OCI-LY3 (cell line): ENCODE measurements around the gene ANKRD35.

Source experiments
- H2AFZ ChIP-seq: fragments of 200-600, 300-600 bp; shearing (Covaris generic); 2 replicates; pipeline ENCODE4 v1.6.0; 2014; ENCODE audit warnings: antibody characterized with exemption, low read depth, low read length
- H3K27ac ChIP-seq: fragments of 200-600, 300-600 bp; sonication (generic); 2 replicates; pipeline ENCODE4 v1.5.1; 2014; ENCODE audit warnings: mild to moderate bottlenecking, low read length, moderate library complexity, mixed read lengths
- H3K27me3 ChIP-seq: fragments of 200-600, 300-600 bp; sonication (generic); 2 replicates; pipeline ENCODE4 v1.6.1; 2014; ENCODE audit warnings: low read depth, low read length, mixed read lengths
- H3K36me3 ChIP-seq: fragments of 200-600, 300-600 bp; sonication (generic); replicated peaks from 2 replicates; pipeline ENCODE3; 2014; ENCODE audit warnings: low read depth, low read length, mixed read lengths
- H3K4me1 ChIP-seq: fragments of 300-600, 200-600 bp; sonication (generic); 2 replicates; pipeline ENCODE4 v1.6.1; 2014; ENCODE audit warnings: low read length, mixed read lengths
- H3K4me2 ChIP-seq: fragments of 200-600, 300-600 bp; sonication (generic); 2 replicates; pipeline ENCODE4 v1.6.1; 2014; ENCODE audit warnings: low read length, mixed read lengths
- H3K4me3 ChIP-seq: fragments of 300-600, 200-600 bp; sonication (generic); 2 replicates; pipeline ENCODE4 v1.5.1; 2014; ENCODE audit warnings: antibody characterized with exemption, mild to moderate bottlenecking, low read length, moderate library complexity
- H3K79me2 ChIP-seq: fragments of 300-600, 200-600 bp; shearing (Covaris generic); 2 replicates; pipeline ENCODE4 v1.6.1; 2014; ENCODE audit warnings: mild to moderate bottlenecking, low read length, mixed read lengths
- H3K9ac ChIP-seq: fragments of 300-600, 200-600 bp; shearing (Covaris generic); 2 replicates; pipeline ENCODE4 v1.6.0; 2014; ENCODE audit warnings: mild to moderate bottlenecking, low read length, moderate library complexity
- H3K9me3 ChIP-seq: fragments of 200-600, 300-600 bp; shearing (Covaris generic); 2 replicates; pipeline ENCODE4 v1.6.1; 2014; ENCODE audit warnings: low read length, mixed read lengths; ENCODE audit not compliant: insufficient read depth
- H4K20me1 ChIP-seq: fragments of 200-600, 300-600 bp; sonication (generic); 2 replicates; pipeline ENCODE4 v1.6.1; 2016; ENCODE audit warnings: low read length, mixed read lengths; ENCODE audit not compliant: insufficient read depth
- CTCF ChIP-seq: fragments of 200-600, 300-600 bp; sonication (generic); IDR thresholded peaks from 2 replicates; pipeline ENCODE4 v1.5.1; 2014; ENCODE audit warnings: antibody characterized with exemption, low read length, low read depth
- EZH2phosphoT487 ChIP-seq: fragments of 200-600 bp; shearing (Covaris generic); IDR thresholded peaks from 2 replicates; pipeline ENCODE4 v1.6.1; 2018; ENCODE audit warnings: antibody characterized with exemption, mixed run types, low read depth

Gene ANKRD35

DNA sequence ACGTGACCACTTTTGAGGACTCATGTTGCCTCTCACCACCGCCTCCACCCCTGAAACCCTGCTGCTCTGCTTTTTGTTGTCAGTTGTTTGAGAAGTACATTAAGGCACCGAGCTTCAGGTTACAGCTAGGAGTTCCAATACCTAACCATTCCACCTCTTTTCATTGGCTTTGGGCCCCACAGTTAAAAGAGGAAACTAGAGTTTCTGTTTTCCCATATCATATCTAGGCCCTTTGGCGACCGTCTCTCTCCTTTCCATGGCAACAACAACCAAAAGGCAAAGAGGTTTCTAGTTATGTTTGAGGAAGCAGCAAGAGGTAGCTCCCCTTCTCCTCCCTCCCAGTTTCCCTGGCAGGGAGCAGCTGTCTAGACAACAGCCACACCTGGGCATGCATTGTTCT is 5.9 kb downstream of the ANKRD35 start:
- H3K9me3 ChIP-seq, result no peaks in the 10 kb centered on the region
- peaks cover 40% of the 10 kb centered on the region for H3K27me3 ChIP-seq
- no peak overlapping the region for H3K4me3 ChIP-seq
- no peak overlapping the region for H2AFZ ChIP-seq
- peaks cover 17% of the 10 kb centered on the region for H3K4me1 ChIP-seq
- no peak for TF ChIP-seq CTCF
- H3K4me2 ChIP-seq, result no peak overlapping the region
- no peaks in the 10 kb centered on the region for H3K79me2 ChIP-seq
- no peak overlapping the region for H3K9ac ChIP-seq
- no peaks in the 10 kb centered on the region for H3K36me3 ChIP-seq
- H4K20me1 ChIP-seq, result no peaks in the 10 kb centered on the region
- no peak overlapping the region for H3K27ac ChIP-seq

DNA sequence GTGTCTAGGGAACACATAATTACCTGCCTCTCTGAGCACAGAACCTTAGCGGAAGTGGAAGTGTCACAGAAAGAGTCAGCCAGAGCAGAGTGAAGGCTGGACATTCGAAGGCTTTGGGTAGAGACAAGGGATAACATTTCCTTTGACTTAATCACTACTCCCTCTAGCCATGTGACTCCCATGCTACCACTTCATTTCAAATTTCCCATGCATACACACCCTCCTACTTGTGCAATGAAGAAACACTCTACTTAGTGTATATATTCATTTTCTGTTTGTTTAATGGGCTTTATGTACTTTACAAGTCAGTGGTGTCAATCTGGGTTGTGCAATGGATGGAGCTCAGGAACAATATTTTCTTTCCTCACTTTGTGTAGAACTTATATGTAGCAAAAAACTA is 6.9 kb downstream of the ANKRD35 start:
- H3K4me2 ChIP-seq, result no peak overlapping the region
- peaks cover 30% of the 10 kb centered on the region for H3K27me3 ChIP-seq
- H3K36me3 ChIP-seq, result no peaks in the 10 kb centered on the region
- H3K27ac ChIP-seq, result no peak overlapping the region
- H3K9ac ChIP-seq, result no peak overlapping the region
- H3K79me2 ChIP-seq, result no peaks in the 10 kb centered on the region
- H2AFZ ChIP-seq, result no peak overlapping the region
- no peak overlapping the region for H3K4me3 ChIP-seq
- H3K9me3 ChIP-seq, result no peaks in the 10 kb centered on the region
- TF ChIP-seq EZH2phosphoT487, result no peak
- no peak for TF ChIP-seq CTCF
- H3K4me1 ChIP-seq, result peaks cover 14% of the 10 kb centered on the region
- H4K20me1 ChIP-seq, result no peaks in the 10 kb centered on the region

- Histone ChIP-seq H3K4me2 (no peak overlapping the region), H3K27ac (no peak overlapping the region)
These were observed 7.7 kb downstream of the ANKRD35 start for GRCh38 chr1:145877923-145878486.

GRCh38 chr1:145874646-145875045 is 11.0 kb downstream of the ANKRD35 start:
- Histone ChIP-seq H3K9ac (no peak overlapping the region), H3K27ac (no peak overlapping the region), H3K27me3 (peaks cover 31% of the 10 kb centered on the region), H3K4me2 (no peak overlapping the region), H3K4me3 (no peak overlapping the region), H4K20me1 (no peaks in the 10 kb centered on the region), H3K36me3 (no peaks in the 10 kb centered on the region), H3K4me1 (peaks cover 9% of the 10 kb centered on the region), H2AFZ (no peak overlapping the region), H3K79me2 (no peaks in the 10 kb centered on the region), H3K9me3 (no peaks in the 10 kb centered on the region)
- TF ChIP-seq EZH2phosphoT487 (no peak), CTCF (no peak)

More at GRCh38 chr1:145877923-145878486, 7.7 kb downstream of the ANKRD35 start:
- H4K20me1 ChIP-seq, result no peaks in the 10 kb centered on the region
- no peak overlapping the region for H3K4me3 ChIP-seq
- H3K79me2 ChIP-seq, result no peaks in the 10 kb centered on the region
- peaks cover 28% of the 10 kb centered on the region for H3K27me3 ChIP-seq
- H3K9me3 ChIP-seq, result no peaks in the 10 kb centered on the region
- no peaks in the 10 kb centered on the region for H3K36me3 ChIP-seq
- H3K4me1 ChIP-seq, result peaks cover 7% of the 10 kb centered on the region
- no peak overlapping the region for H3K9ac ChIP-seq
- H2AFZ ChIP-seq, result no peak overlapping the region
- TF ChIP-seq EZH2phosphoT487 (no peak), CTCF (no peak)
